Naive thymus-derived CD8-positive, alpha-beta T cell (primary cell): ENCODE measurements around the gene ACCSL. TPM values are rescaled to one million over a fixed set of nuclear protein-coding genes. Genes with fewer than 3 reads are reported as not detected.

Experiments used
- ATAC-seq, 2 donors: fragments of 150-1000 bp; cut with Tn5 transposase in 1 of 2; sonication (Bioruptor Pico), chemical (Tn5 transposase) in 1 of 2; 1 replicate in 1 of 2; 2 replicates in 1 of 2; pipeline ENCODE4 v1.10.0; 2021; ENCODE audit warnings: mild to moderate bottlenecking in 2 of 2, moderate library complexity in 2 of 2
- POLR2A ChIA-PET: fragments of 350-600 bp; sonication (Branson Sonifier 250); formaldehyde crosslinking; loops from one replicate; lab custom pipeline; 2021; ENCODE audit warnings: antibody characterized with exemption; lab: Charles Lee
- DNase-seq, 10 donors: peaks; one replicate each; pipeline versions ENCODE4 v3.0.0 to v3.0.0-alpha.2; 2020 to 2022
- H3K27ac Mint-ChIP-seq, 10 donors: one replicate each; pipeline ENCODE4 v1.8.0; 2020 to 2022; ENCODE audit warnings: mild to moderate bottlenecking in 10 of 10, mixed read lengths in 10 of 10, moderate library complexity in 4 of 10, inconsistent platforms in 1 of 10
- H3K27me3 Mint-ChIP-seq, 5 donors: one replicate each; pipeline ENCODE4 v1.8.0; 2021 to 2022; ENCODE audit warnings: mixed read lengths in 5 of 5
- H3K36me3 Mint-ChIP-seq, 3 donors: one replicate each; pipeline ENCODE4 v1.8.0; 2020 to 2022; ENCODE audit warnings: mixed read lengths in 3 of 3, mild to moderate bottlenecking in 2 of 3, inconsistent platforms in 1 of 3
- H3K4me1 Mint-ChIP-seq, 4 donors: one replicate each; pipeline ENCODE4 v1.8.0; 2021 to 2022; ENCODE audit warnings: mixed read lengths in 4 of 4
- H3K4me3 Mint-ChIP-seq, 10 donors: one replicate each; pipeline ENCODE4 v1.8.0; 2020 to 2022; ENCODE audit warnings: mild to moderate bottlenecking in 10 of 10, mixed read lengths in 10 of 10, moderate library complexity in 6 of 10, inconsistent platforms in 1 of 10
- H3K9me3 Mint-ChIP-seq, 9 donors: one replicate each; pipeline ENCODE4 v1.8.0; 2020 to 2022; ENCODE audit warnings: mixed read lengths in 9 of 9, mild to moderate bottlenecking in 3 of 9, inconsistent platforms in 1 of 9, moderate library complexity in 1 of 9
- polyA plus RNA-seq, 3 donors: library from polyadenylated mRNA; unstranded; fragments of 300-500 nt; fragmentation: Illumina TruSeq; gene quantifications; one replicate each; pipeline ENCODE4 v1.2.3, GENCODE V29; 2021
- total RNA-seq, 8 experiments: library from RNA in 2 of 8; stranded (reverse) in 2 of 8; gene quantifications; one replicate each; pipeline ENCODE4 v1.2.3 and lab custom pipeline; 2021 to 2026

The ACCSL gene
- total and polyA plus RNA-seq, 5 experiments from 2014 or later = not detected

- no peaks in the 10 kb centered on the region for H3K27me3 Mint-ChIP-seq
- H3K36me3 Mint-ChIP-seq = peaks cover 0 to 29% (median 15%) of the 10 kb centered on the region in 3 donors
- H3K4me1 Mint-ChIP-seq = peaks cover 0 to 14% (median 11%) of the 10 kb centered on the region in 4 donors
- H3K27ac Mint-ChIP-seq = peak overlapping the region in 1 of 10 donors; percentile 15
- DNase-seq (no peak), ATAC-seq (no peak)
- H3K9me3 Mint-ChIP-seq = no peaks in the 10 kb centered on the region
- POLR2A ChIA-PET = no interaction called here
- H3K4me3 Mint-ChIP-seq = no peak overlapping the region
These were observed 25.2 kb downstream of the ACCSL start for GRCh38 chr11:44072757-44073658.

- H3K36me3 Mint-ChIP-seq = peaks cover under 1 to 45% (median 29%) of the 10 kb centered on the region in 3 donors
- no peak overlapping the region for H3K4me3 Mint-ChIP-seq
- POLR2A ChIA-PET = no interaction called here
- H3K27me3 Mint-ChIP-seq = no peaks in the 10 kb centered on the region
- DNase-seq = no peak
- peaks cover 0 to 3% (median 1%) of the 10 kb centered on the region in 4 donors for H3K4me1 Mint-ChIP-seq
- no peak for ATAC-seq
- no peaks in the 10 kb centered on the region for H3K9me3 Mint-ChIP-seq
- H3K27ac Mint-ChIP-seq = no peak overlapping the region
These were observed 31.0 kb downstream of the ACCSL start for GRCh38 chr11:44078794-44079193.

GRCh38 chr11:44079376-44079775 is 31.6 kb downstream of the ACCSL start:
- Mint-ChIP-seq H3K27me3 (no peaks in the 10 kb centered on the region), H3K4me1 (peaks cover 0 to 3% (median under 1%) of the 10 kb centered on the region in 4 donors), H3K27ac (peak overlapping the region in 1 of 10 donors; percentile 38), H3K36me3 (peaks cover 6 to 48% (median 32%) of the 10 kb centered on the region in 3 donors), H3K9me3 (peaks cover 0 to 4% (median 0%) of the 10 kb centered on the region in 9 donors), H3K4me3 (no peak overlapping the region)
- no peak for DNase-seq
- POLR2A ChIA-PET = no interaction called here
- ATAC-seq = no peak

- ATAC-seq (no peak), DNase-seq (no peak)
- H3K9me3 Mint-ChIP-seq = peaks cover 0 to 11% (median 5%) of the 10 kb centered on the region in 9 donors
- no peaks in the 10 kb centered on the region for H3K27me3 Mint-ChIP-seq
- H3K4me1 Mint-ChIP-seq = peaks cover 0 to 3% (median 0%) of the 10 kb centered on the region in 4 donors
- peaks cover 12 to 34% (median 29%) of the 10 kb centered on the region in 3 donors for H3K36me3 Mint-ChIP-seq
- no peak overlapping the region for H3K4me3 Mint-ChIP-seq
- POLR2A ChIA-PET = no interaction called here
- peak overlapping the region in 1 of 10 donors; percentile 3 for H3K27ac Mint-ChIP-seq
These were observed 33.2 kb downstream of the ACCSL start for GRCh38 chr11:44080951-44081350.

GRCh38 chr11:44082645-44083044 is 34.9 kb downstream of the ACCSL start:
- peak overlapping the region in 1 of 10 donors; percentile 68 for H3K27ac Mint-ChIP-seq
- DNase-seq (no peak), ATAC-seq (no peak)
- H3K4me3 Mint-ChIP-seq = no peak overlapping the region
- H3K4me1 Mint-ChIP-seq = no peaks in the 10 kb centered on the region
- H3K27me3 Mint-ChIP-seq = no peaks in the 10 kb centered on the region
- peaks cover 0 to 11% (median 5%) of the 10 kb centered on the region in 9 donors for H3K9me3 Mint-ChIP-seq
- POLR2A ChIA-PET = no interaction called here
- peaks cover 16 to 37% (median 34%) of the 10 kb centered on the region in 3 donors for H3K36me3 Mint-ChIP-seq

GRCh38 chr11:44083433-44083832 is 35.7 kb downstream of the ACCSL start:
- H3K36me3 Mint-ChIP-seq = peaks cover 16 to 37% (median 33%) of the 10 kb centered on the region in 3 donors
- POLR2A ChIA-PET = no interaction called here
- no peak for ATAC-seq
- no peak overlapping the region for H3K27ac Mint-ChIP-seq
- H3K9me3 Mint-ChIP-seq = peaks cover 0 to 11% (median 5%) of the 10 kb centered on the region in 9 donors
- H3K27me3 Mint-ChIP-seq = no peaks in the 10 kb centered on the region
- H3K4me3 Mint-ChIP-seq = no peak overlapping the region
- no peaks in the 10 kb centered on the region for H3K4me1 Mint-ChIP-seq
- DNase-seq = no peak

- Mint-ChIP-seq H3K36me3 (peaks cover 16 to 37% (median 31%) of the 10 kb centered on the region in 3 donors), H3K27me3 (no peaks in the 10 kb centered on the region), H3K9me3 (peaks cover 0 to 11% (median 5%) of the 10 kb centered on the region in 9 donors), H3K27ac (no peak overlapping the region), H3K4me3 (no peak overlapping the region), H3K4me1 (no peaks in the 10 kb centered on the region)
- no peak for DNase-seq
- POLR2A ChIA-PET = no interaction called here
- no peak for ATAC-seq
These were observed 36.1 kb downstream of the ACCSL start for GRCh38 chr11:44083906-44084305.

- POLR2A ChIA-PET = no interaction called here
- H3K36me3 Mint-ChIP-seq = peaks cover 16 to 36% (median 21%) of the 10 kb centered on the region in 3 donors
- peaks cover 0 to 11% (median 5%) of the 10 kb centered on the region in 9 donors for H3K9me3 Mint-ChIP-seq
- no peak for DNase-seq
- H3K27ac Mint-ChIP-seq = no peak overlapping the region
- H3K4me1 Mint-ChIP-seq = no peaks in the 10 kb centered on the region
- H3K27me3 Mint-ChIP-seq = no peaks in the 10 kb centered on the region
- ATAC-seq = no peak
- H3K4me3 Mint-ChIP-seq = no peak overlapping the region
These were observed 37.5 kb downstream of the ACCSL start for GRCh38 chr11:44085330-44085729.

GRCh38 chr11:44088377-44088776 is 40.6 kb downstream of the ACCSL start:
- H3K9me3 Mint-ChIP-seq = peaks cover 0 to 11% (median 5%) of the 10 kb centered on the region in 9 donors

GRCh38 chr11:44088871-44089270 is 41.1 kb downstream of the ACCSL start:
- POLR2A ChIA-PET = no interaction called here
- ATAC-seq (no peak), DNase-seq (no peak)
- H3K27me3 Mint-ChIP-seq = no peaks in the 10 kb centered on the region
- H3K27ac Mint-ChIP-seq = no peak overlapping the region
- H3K36me3 Mint-ChIP-seq = peaks cover 13 to 21% (median 15%) of the 10 kb centered on the region in 3 donors
- peaks cover 0 to 11% (median 5%) of the 10 kb centered on the region in 9 donors for H3K9me3 Mint-ChIP-seq
- no peak overlapping the region for H3K4me3 Mint-ChIP-seq
- H3K4me1 Mint-ChIP-seq = peaks cover 0 to under 1% (median under 1%) of the 10 kb centered on the region in 4 donors

More at GRCh38 chr11:44088377-44088776, 40.6 kb downstream of the ACCSL start:
- Mint-ChIP-seq H3K36me3 (peaks cover 14 to 23% (median 16%) of the 10 kb centered on the region in 3 donors), H3K27ac (no peak overlapping the region), H3K4me3 (no peak overlapping the region), H3K4me1 (no peaks in the 10 kb centered on the region), H3K27me3 (no peaks in the 10 kb centered on the region)
- no peak for ATAC-seq
- POLR2A ChIA-PET = no interaction called here
- no peak for DNase-seq

GRCh38 chr11:44090539-44090938 is 42.8 kb downstream of the ACCSL start:
- POLR2A ChIA-PET = no interaction called here
- Mint-ChIP-seq H3K27me3 (no peaks in the 10 kb centered on the region), H3K9me3 (peaks cover 0 to 6% (median 2%) of the 10 kb centered on the region in 9 donors), H3K27ac (no peak overlapping the region), H3K4me1 (peaks cover 7 to 14% (median 14%) of the 10 kb centered on the region in 4 donors), H3K4me3 (no peak overlapping the region), H3K36me3 (peaks cover 8 to 11% (median 8%) of the 10 kb centered on the region in 3 donors)
- no peak for DNase-seq
- no peak for ATAC-seq

GRCh38 chr11:44094260-44094868 is 46.6 kb downstream of the ACCSL start:
- Mint-ChIP-seq H3K4me1 (peaks cover 18 to 34% (median 30%) of the 10 kb centered on the region in 4 donors), H3K27ac (peak overlapping the region in 4 of 10 donors; percentile 15 to 73 (median 69)), H3K36me3 (peaks cover 0 to under 1% (median 0%) of the 10 kb centered on the region in 3 donors), H3K27me3 (no peaks in the 10 kb centered on the region), H3K9me3 (no peaks in the 10 kb centered on the region), H3K4me3 (peak overlapping the region; percentile 38 to 87 (median 82))
- POLR2A ChIA-PET = interaction anchor here (0.7 to 1.7 kb wide), 4 partner anchors 8 to 483 kb away, joined by 3 to 5 read pairs (median 4); no protein-coding TSS in a partner anchor
- ATAC-seq = peak; percentile 52 to 54
- DNase-seq = peak; percentile 56 to 83 (median 74)
